Kidney (tissue), 22 donors: ENCODE data around the gene TRIM50. TPM values are rescaled to one million over a fixed set of nuclear protein-coding genes. Genes with fewer than 3 reads are reported as not detected.
"Not testable (repeated sequence)": the region's sequence is repeated elsewhere in the genome, so short reads cannot be mapped to it uniquely, and the experiment has no call there.

Experiments
- DNase-seq, 5 donors: peaks; one replicate each; pipeline ENCODE4 v3.0.0-alpha.2; 2013 to 2020
- FAIRE-seq: peaks from 2 replicates; lab custom pipeline; 2012; peaks lifted over from hg19 to GRCh38; lab: Jason Lieb, UNC
- H3K27ac ChIP-seq, 2 donors: one replicate each; pipeline ENCODE4 v1.7.0; 2013; ENCODE audit warnings: low read depth in 2 of 2, low read length in 2 of 2, inconsistent platforms in 1 of 2
- H3K27me3 ChIP-seq: one replicate; pipeline ENCODE4 v1.7.1; 2013; ENCODE audit warnings: low read length, inconsistent platforms; ENCODE audit not compliant: control insufficient read depth, insufficient read depth
- H3K36me3 ChIP-seq, 3 donors: one replicate each; pipeline versions ENCODE4 v1.7.0 to v1.7.1; 2013; ENCODE audit warnings: low read length in 3 of 3, control low read depth in 1 of 3, inconsistent platforms in 1 of 3; ENCODE audit not compliant: insufficient read depth in 3 of 3, control insufficient read depth in 2 of 3
- H3K4me1 ChIP-seq, 3 donors: one replicate each; pipeline versions ENCODE4 v1.7.0 to v1.7.1; 2013; ENCODE audit warnings: low read length in 3 of 3, inconsistent platforms in 1 of 3, low read depth in 1 of 3; ENCODE audit not compliant: control insufficient read depth in 2 of 3, insufficient read depth in 2 of 3
- H3K4me3 ChIP-seq, 3 donors: one replicate each; pipeline versions ENCODE4 v1.7.0 to v1.8.1; 2013; ENCODE audit warnings: low read length in 3 of 3, control low read depth in 1 of 3, inconsistent platforms in 1 of 3
- H3K9ac ChIP-seq, 3 donors: one replicate each; pipeline versions ENCODE4 v1.7.0 to v1.7.1; 2013; ENCODE audit warnings: low read length in 3 of 3, control low read depth in 1 of 3, inconsistent platforms in 1 of 3
- H3K9me3 ChIP-seq, 3 donors: one replicate each; pipeline versions ENCODE4 v1.7.0 to v1.7.1; 2013; ENCODE audit warnings: low read length in 3 of 3, control low read depth in 1 of 3, inconsistent platforms in 1 of 3; ENCODE audit not compliant: control insufficient read depth in 2 of 3, insufficient read depth in 1 of 3
- CTCF ChIP-seq: IDR thresholded peaks from 3 replicates; pipeline ENCODE4 v1.5.1; 2012; ENCODE audit warnings: mild to moderate bottlenecking, moderate library complexity, borderline replicate concordance; ENCODE audit not compliant: insufficient read depth; ENCODE audit errors: extremely low read depth
- intact Hi-C: fragments of 100-400 bp; cut with DNase I; formaldehyde crosslinking; loops from one replicate; pipeline ENCODE4 v1.11.1; 2022
- long read RNA-seq, 10 donors: library from polyadenylated mRNA in 1 of 10; unstranded in 1 of 10; transcript quantifications; one replicate each; pipeline ENCODE4 v2.0.0 and lab custom pipeline, GENCODE V29; 2021 to 2026
- polyA plus RNA-seq: library from polyadenylated mRNA; stranded (reverse); fragments of 350-450 nt; fragmentation: Illumina TruSeq; extraction: RNeasy Lipid Tissue Mini Kit (QIAGEN cat#74804); gene quantifications from one replicate; pipeline ENCODE4 v1.2.3, GENCODE V29; 2014; ENCODE audit warnings: low read depth, low replicate concordance; ENCODE audit not compliant: insufficient read depth
- total RNA-seq: library from RNA; stranded (reverse); fragmentation: NEBNext Ultra II Directional; extraction: Animal tissue kit (Norgen Biotek cat#: 25700); gene quantifications from one replicate; pipeline ENCODE4 v1.2.1, GENCODE V29; 2021
- donor health status: control.
- donor health status: control.
- donor health status: control.
- donor health status: control.
- donor health status: control.
- donor health status: DM: yes; HTN: yes; CAD: no.
- donor health status: Normal renal cell carcinoma (clear cell type).

The TRIM50 gene
- total RNA-seq (0.19 TPM), polyA plus RNA-seq (14.0 TPM)
- long read RNA-seq, donor 1 = 0 reads
- long read RNA-seq, donor 2 = 0 reads
- long read RNA-seq, donor 3, partial matches to known transcripts = 0 of 1 reads
- long read RNA-seq, donor 3, other reads (novel, unspliced or antisense) = 0 of 1 reads
- long read RNA-seq, donor 4 = 0 reads
- long read RNA-seq, donor 5 = 0 reads
- long read RNA-seq, donor 6 = 0 reads
- long read RNA-seq, donor 7, partial matches to known transcripts = 1 of 1 reads
- long read RNA-seq, donor 7, other reads (novel, unspliced or antisense) = 0 of 1 reads
- long read RNA-seq, donor 8 = 0 reads
- long read RNA-seq, donor 9 = 0 reads
- long read RNA-seq, donor 10 = 0 reads

- H3K4me3 ChIP-seq, H3K27me3 ChIP-seq, H3K4me1 ChIP-seq, FAIRE-seq, H3K36me3 ChIP-seq, H3K9ac ChIP-seq, intact Hi-C loops, DNase-seq, H3K27ac ChIP-seq, H3K9me3 ChIP-seq: not testable (repeated sequence)
Measured at GRCh38 chr7:73327922-73328321, at the start of gene TRIM50, which contains the start of gene FKBP6. TRIM50 (minus strand) TSS chr7:73328082; CDS start chr7:73324787, 3,295 bp downstream. FKBP6 (plus strand) TSS chr7:73328161; CDS start chr7:73328429, 268 bp downstream.

- H3K4me3 ChIP-seq = no peak overlapping the region
- intact Hi-C loops = no loop called here
- H3K9ac ChIP-seq = no peak overlapping the region
- H3K36me3 ChIP-seq = no peaks in the 10 kb centered on the region
- H3K27me3 ChIP-seq = no peaks in the 10 kb centered on the region
- H3K4me1 ChIP-seq = no peaks in the 10 kb centered on the region
- no peak overlapping the region for H3K27ac ChIP-seq
- no peak for TF ChIP-seq CTCF
- DNase-seq (no peak), FAIRE-seq (no peak)
- no peaks in the 10 kb centered on the region for H3K9me3 ChIP-seq
Measured at GRCh38 chr7:73376671-73377412, 49.0 kb upstream of the TRIM50 start.

GRCh38 chr7:73376262-73376661 is 48.4 kb upstream of the TRIM50 start:
- H3K9ac ChIP-seq, H3K4me3 ChIP-seq, H3K36me3 ChIP-seq, FAIRE-seq, H3K27me3 ChIP-seq, intact Hi-C loops, H3K4me1 ChIP-seq, DNase-seq, H3K27ac ChIP-seq, H3K9me3 ChIP-seq: not testable (repeated sequence)

- Histone ChIP-seq H3K27ac (no peak overlapping the region), H3K27me3 (no peaks in the 10 kb centered on the region), H3K36me3 (no peaks in the 10 kb centered on the region), H3K4me3 (no peak overlapping the region), H3K4me1 (no peaks in the 10 kb centered on the region), H3K9me3 (no peaks in the 10 kb centered on the region), H3K9ac (no peak overlapping the region)
- TF ChIP-seq CTCF = no peak
- FAIRE-seq (no peak), DNase-seq (no peak)
- intact Hi-C loops = no loop called here
Measured at GRCh38 chr7:73373741-73374140, 45.9 kb upstream of the TRIM50 start.
